Measurements from ENCODE around the gene WRAP73. TPM values are rescaled to one million over a fixed set of nuclear protein-coding genes. Genes with fewer than 3 reads are reported as not detected.

WRAP73 gene
- total and polyA plus RNA-seq, 8 donors: 0.89 to 55.4 (median 12.6) TPM

DNA sequence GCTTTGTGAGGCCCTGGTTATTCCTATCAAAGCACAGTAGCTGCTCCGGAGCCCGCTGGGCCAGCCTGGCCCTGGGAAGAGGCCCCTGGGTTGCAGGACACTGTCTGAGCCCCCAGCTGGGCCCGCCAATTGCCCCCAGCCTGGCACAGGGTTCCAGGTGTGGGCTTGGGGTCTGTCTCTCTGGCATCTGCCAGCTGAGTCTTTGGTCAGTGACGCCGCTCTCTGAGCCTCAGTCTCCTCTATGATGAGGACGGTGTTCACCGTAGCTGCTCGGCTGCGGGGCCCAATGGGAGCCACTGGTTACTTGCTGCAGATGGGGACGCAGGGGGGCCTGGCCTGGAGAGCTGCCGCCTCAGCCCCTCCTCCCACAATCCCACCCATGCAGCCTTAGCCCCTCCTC, 43.4 kb upstream of the WRAP73 start:
- Histone ChIP-seq H3K9me3 (no peaks in the 10 kb centered on the region), H3K4me3 (no peak overlapping the region), H3K27ac (no peak overlapping the region), H3K4me1 (peaks cover 0 to 8% (median 5%) of the 10 kb centered on the region in 4 donors), H3K36me3 (no peaks in the 10 kb centered on the region), H3K27me3 (peaks cover 0 to 61% (median 23%) of the 10 kb centered on the region in 3 donors)
- WGBS, 5 donors: 79 to 95% (median 89%) methylated on average over 11 of the region's 11 CpGs
- TF ChIP-seq EP300 (IDR thresholded peaks at IDR 0.05) (no peak), POLR2AphosphoS5 (IDR thresholded peaks at IDR 0.05) (no peak), POLR2A (IDR thresholded peaks at IDR 0.05) (no peak)
- TF ChIP-seq, protein P1, sequence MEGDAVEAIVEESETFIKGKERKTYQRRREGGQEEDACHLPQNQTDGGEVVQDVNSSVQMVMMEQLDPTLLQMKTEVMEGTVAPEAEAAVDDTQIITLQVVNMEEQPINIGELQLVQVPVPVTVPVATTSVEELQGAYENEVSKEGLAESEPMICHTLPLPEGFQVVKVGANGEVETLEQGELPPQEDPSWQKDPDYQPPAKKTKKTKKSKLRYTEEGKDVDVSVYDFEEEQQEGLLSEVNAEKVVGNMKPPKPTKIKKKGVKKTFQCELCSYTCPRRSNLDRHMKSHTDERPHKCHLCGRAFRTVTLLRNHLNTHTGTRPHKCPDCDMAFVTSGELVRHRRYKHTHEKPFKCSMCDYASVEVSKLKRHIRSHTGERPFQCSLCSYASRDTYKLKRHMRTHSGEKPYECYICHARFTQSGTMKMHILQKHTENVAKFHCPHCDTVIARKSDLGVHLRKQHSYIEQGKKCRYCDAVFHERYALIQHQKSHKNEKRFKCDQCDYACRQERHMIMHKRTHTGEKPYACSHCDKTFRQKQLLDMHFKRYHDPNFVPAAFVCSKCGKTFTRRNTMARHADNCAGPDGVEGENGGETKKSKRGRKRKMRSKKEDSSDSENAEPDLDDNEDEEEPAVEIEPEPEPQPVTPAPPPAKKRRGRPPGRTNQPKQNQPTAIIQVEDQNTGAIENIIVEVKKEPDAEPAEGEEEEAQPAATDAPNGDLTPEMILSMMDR (IDR thresholded peaks at IDR 0.05): no peak
- intact Hi-C loops (cut with DNase I; ENCODE audit: low total_unique reads): no loop called here
- DNase-seq: no peak

DNA sequence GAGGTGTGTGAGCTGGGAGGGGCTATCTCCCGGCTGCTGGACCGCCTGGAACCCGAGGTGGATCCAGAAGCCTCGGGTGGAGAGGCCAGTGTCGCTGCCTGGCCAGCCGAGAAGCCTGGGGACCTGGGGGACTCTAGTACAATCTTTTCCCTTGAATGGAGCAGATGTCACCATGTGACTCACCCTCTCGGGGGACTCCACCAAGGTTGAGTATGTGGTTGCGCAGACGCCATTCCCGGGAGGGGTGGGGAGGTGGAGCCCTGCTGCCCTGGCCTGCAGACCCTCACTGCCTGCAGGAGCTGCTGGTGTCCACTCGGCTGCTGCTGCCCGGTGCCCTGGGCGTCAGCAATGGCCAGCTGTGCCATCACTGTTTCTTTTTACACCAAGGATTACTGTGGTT, 42.7 kb upstream of the WRAP73 start:
- Histone ChIP-seq H3K4me3 (no peak overlapping the region), H3K36me3 (no peaks in the 10 kb centered on the region), H3K4me1 (peaks cover 0 to 8% (median 5%) of the 10 kb centered on the region in 4 donors), H3K9me3 (no peaks in the 10 kb centered on the region), H3K27me3 (peaks cover 0 to 61% (median 22%) of the 10 kb centered on the region in 3 donors), H3K27ac (no peak overlapping the region)
- DNase-seq: no peak
- TF ChIP-seq, protein P1 (IDR thresholded peaks at IDR 0.05): no peak
- no peak for TF ChIP-seq POLR2AphosphoS5 (IDR thresholded peaks at IDR 0.05)
- no peak for TF ChIP-seq POLR2A (IDR thresholded peaks at IDR 0.05)
- no peak for TF ChIP-seq EP300 (IDR thresholded peaks at IDR 0.05)
- intact Hi-C loops (cut with DNase I; ENCODE audit: low total_unique reads): no loop called here
- WGBS, 5 donors: 69 to 83% (median 74%) methylated on average over 12 to 13 of the region's 13 CpGs

DNA sequence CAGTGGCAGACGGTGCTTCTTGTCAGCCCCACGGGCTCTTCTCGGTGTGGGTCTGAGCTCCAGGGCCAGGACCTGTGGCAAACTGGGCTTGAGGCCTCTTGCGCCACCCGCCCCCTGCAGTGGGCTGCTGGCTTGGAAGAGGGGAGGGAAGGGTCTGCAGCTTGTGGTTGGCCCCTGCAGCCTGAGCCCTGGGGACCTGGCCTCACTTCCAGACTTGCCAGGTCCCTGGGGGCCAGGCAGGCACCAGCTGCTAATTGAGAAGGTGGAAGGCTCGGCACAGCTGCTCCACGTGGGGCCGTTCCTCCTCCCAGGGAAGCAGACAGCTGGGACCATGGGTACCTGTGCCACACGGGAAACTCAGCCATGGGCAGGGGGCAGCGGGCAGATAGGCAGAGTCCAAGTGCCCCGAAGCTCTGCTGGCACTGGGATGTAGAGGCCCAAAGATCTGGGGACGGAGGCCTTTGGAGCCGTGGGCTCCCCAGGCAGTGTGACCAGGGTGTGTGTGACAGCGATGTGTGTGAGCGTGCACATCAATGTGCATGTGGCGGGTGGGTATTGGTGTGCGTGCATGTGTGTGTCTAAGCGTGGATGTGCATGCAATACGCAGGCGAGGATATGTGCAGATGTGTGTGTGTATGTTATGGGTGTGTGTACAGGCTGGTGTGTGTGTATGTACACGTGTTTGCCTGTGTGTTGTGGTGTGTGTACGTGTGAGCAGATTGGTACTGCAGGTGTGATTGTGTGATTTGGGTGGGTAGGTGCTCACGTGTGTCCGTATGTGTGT, 41.7 kb upstream of the WRAP73 start:
- H3K4me1 ChIP-seq: peaks cover 0 to 8% (median 5%) of the 10 kb centered on the region in 4 donors
- no peaks in the 10 kb centered on the region for H3K9me3 ChIP-seq
- no peak for TF ChIP-seq POLR2A (IDR thresholded peaks at IDR 0.05)
- TF ChIP-seq EP300 (IDR thresholded peaks at IDR 0.05): no peak
- TF ChIP-seq POLR2AphosphoS5 (IDR thresholded peaks at IDR 0.05): no peak
- TF ChIP-seq, protein P1 (IDR thresholded peaks at IDR 0.05): no peak
- intact Hi-C loops (cut with DNase I; ENCODE audit: low total_unique reads): no loop called here
- H3K36me3 ChIP-seq: no peaks in the 10 kb centered on the region
- WGBS, 5 donors: 81 to 88% (median 85%) methylated on average over 24 of the region's 24 CpGs
- H3K4me3 ChIP-seq: no peak overlapping the region
- peaks cover 0 to 58% (median 14%) of the 10 kb centered on the region in 3 donors for H3K27me3 ChIP-seq
- no peak overlapping the region for H3K27ac ChIP-seq
- no peak for DNase-seq

DNA sequence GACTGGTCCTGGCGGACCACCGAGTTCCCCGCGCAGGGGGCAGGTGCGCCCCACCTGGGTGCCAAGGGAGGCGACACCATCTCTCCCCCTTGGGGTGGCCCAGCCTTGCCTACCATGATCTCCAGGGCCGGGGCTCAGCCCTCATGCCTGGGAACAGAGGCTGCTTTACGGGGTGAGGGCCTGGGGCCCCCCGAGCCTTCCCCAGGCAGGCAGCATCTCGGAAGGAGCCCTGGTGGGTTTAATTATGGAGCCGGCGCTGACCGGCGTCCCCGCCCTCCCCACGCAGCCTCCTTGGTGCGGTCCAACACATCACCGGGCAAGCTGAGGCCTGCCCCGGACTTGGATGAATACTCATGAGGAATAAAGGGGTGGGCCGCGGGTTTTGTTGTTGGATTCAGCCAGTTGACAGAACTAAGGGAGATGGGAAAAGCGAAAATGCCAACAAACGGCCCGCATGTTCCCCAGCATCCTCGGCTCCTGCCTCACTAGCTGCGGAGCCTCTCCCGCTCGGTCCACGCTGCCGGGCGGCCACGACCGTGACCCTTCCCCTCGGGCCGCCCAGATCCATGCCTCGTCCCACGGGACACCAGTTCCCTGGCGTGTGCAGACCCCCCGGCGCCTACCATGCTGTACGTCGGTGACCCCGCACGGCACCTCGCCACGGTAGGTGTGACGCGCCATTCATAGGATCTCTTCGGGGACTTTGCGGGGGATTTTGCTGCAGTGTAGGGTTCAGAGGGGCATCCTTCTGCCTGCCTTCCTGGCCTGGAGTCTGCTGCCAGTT, 40.6 kb upstream of the WRAP73 start:
- H3K4me1 ChIP-seq: peaks cover 0 to 3% (median 1%) of the 10 kb centered on the region in 4 donors
- no peak overlapping the region for H3K27ac ChIP-seq
- intact Hi-C loops (cut with DNase I; ENCODE audit: low total_unique reads): no loop called here
- no peak overlapping the region for H3K4me3 ChIP-seq
- 88 to 94% (median 93%) methylated on average over 40 to 50 of the region's 50 CpGs for WGBS, 5 donors
- no peak for TF ChIP-seq EP300 (IDR thresholded peaks at IDR 0.05)
- TF ChIP-seq POLR2A (IDR thresholded peaks at IDR 0.05): no peak
- no peak for TF ChIP-seq POLR2AphosphoS5 (IDR thresholded peaks at IDR 0.05)
- TF ChIP-seq, protein P1 (IDR thresholded peaks at IDR 0.05): no peak
- peaks cover 0 to 50% (median 3%) of the 10 kb centered on the region in 3 donors for H3K27me3 ChIP-seq
- no peaks in the 10 kb centered on the region for H3K36me3 ChIP-seq
- DNase-seq: no peak
- no peaks in the 10 kb centered on the region for H3K9me3 ChIP-seq

Measured in stomach (tissue), 9 donors.